Epithelial cell of umbilical artery (primary cell): ENCODE data around the gene NRG3. TPM values are rescaled to one million over a fixed set of nuclear protein-coding genes. Genes with fewer than 3 reads are reported as not detected.

Experiments used
- total RNA-seq: library from RNA; depleted of rRNA; stranded (reverse); fragments of >200 nt; gene quantifications from 2 replicates; pipeline ENCODE4 v1.2.3, GENCODE V29; 2014

The NRG3 gene
- 1.4 and 5.5 TPM in 2 replicates for total RNA-seq

DNA sequence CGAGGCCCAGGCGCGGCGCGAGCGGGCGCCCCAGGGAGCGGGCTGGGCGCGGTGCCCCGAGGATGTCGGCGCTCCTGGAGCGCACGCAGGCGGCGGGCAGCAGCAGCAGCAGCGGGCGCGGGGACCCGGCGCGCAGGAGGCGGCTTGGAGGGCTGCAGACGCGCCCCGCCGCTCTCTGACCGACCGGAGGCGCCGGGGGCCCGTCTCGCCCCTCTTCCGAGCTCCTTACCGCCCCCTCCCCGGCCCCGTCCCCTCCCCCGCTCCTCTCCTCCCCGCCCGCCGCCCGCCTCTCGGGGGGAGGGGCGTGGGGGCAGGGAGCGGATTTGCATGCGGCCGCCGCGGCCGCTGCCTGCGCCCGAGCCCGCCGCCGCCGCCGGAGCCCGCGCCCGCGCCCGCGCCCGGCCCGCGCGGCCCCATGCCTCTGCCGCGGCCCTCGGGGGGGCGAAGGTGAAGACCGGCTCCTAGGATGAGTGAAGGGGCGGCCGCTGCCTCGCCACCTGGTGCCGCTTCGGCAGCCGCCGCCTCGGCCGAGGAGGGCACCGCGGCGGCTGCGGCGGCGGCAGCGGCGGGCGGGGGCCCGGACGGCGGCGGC, at the start of gene NRG3:
NRG3 (plus strand) TSS at position 320 of the 592 bp plus-strand sequence.

